ENCODE data around the gene LAMA1. TPM values are rescaled to one million over a fixed set of nuclear protein-coding genes. Genes with fewer than 3 reads are reported as not detected.

The LAMA1 gene
- total and polyA plus RNA-seq, 2 of the 4 experiments (the other 2 are of a cell fraction), result 10.9 to 15.5 TPM

DNA sequence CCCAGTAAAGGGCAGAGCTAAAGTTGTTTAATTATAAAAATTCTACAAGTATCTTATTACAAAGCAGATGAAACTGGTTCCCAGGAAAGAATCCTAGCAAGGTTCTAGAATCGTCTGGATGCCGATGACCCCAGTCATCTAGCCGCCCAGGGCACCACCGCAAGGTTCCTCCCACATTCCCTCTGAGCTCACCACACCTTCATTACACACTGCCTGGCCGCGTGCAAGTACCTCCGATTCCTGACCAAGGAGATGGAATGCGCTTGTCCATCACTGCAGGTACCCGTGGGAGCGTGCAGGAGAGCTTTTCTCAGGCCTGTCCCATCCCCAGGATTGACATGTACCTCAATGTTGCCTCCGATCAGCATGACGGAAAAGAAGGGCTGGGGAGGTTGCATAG is 158.5 kb downstream of the LAMA1 start:
- H2AK5ac ChIP-seq (ENCODE audit: low read depth, low read length), result no peak overlapping the region
- peak overlapping the region; percentile 24 for H2AK9ac ChIP-seq (replicated peaks; ENCODE audit: low read depth, low read length, poor library complexity)
- H3K14ac ChIP-seq (replicated peaks; ENCODE audit: low read depth, low read length), result no peak overlapping the region
- H3K9ac ChIP-seq (ENCODE audit: low read depth, low read length), result no peak overlapping the region
- no peak overlapping the region for H4K91ac ChIP-seq (ENCODE audit: insufficient read depth, low read depth, low read length)
- no peak overlapping the region for H2BK20ac ChIP-seq (ENCODE audit: low read depth, low read length)
- no peak overlapping the region for H3K56ac ChIP-seq (ENCODE audit: extremely low read depth, insufficient read depth, low read length)
- DNase-seq (no peak), ATAC-seq (ENCODE audit: low read depth) (no peak)
- no peak overlapping the region for H2AFZ ChIP-seq (replicated peaks; ENCODE audit: low read length, poor library complexity)
- no peaks in the 10 kb centered on the region for H3K9me3 ChIP-seq (ENCODE audit: control insufficient read depth, insufficient read depth, low read length)
- H3K23ac ChIP-seq (ENCODE audit: low read depth, low read length), result no peak overlapping the region
- dilution Hi-C loops (cut with HindIII; ENCODE audit: low sequenced_read_pairs, unreplicated experiment), result no loop called here
- ChIA-PET POLR2A (ENCODE audit: unreplicated experiment) (no interaction called here), CTCF (no interaction called here)
- in situ Hi-C loops (cut with MboI; ENCODE audit: low sequenced_read_pairs), result no loop called here
- BruUV-seq (replicated peaks), result no TSS peak
- H3K4me1 ChIP-seq (ENCODE audit: control insufficient read depth, insufficient read depth, low read length), result no peaks in the 10 kb centered on the region
- H3K27me3 ChIP-seq (ENCODE audit: control insufficient read depth, insufficient read depth, low read length), result no peaks in the 10 kb centered on the region
- H4K5ac ChIP-seq (ENCODE audit: low read depth, low read length), result no peak overlapping the region
- no peaks in the 10 kb centered on the region for H3K9me1 ChIP-seq (ENCODE audit: insufficient read depth, low read length)
- no peak overlapping the region for H2BK5ac ChIP-seq (ENCODE audit: low read depth, low read length, poor library complexity, severe bottlenecking)
- H3K18ac ChIP-seq (ENCODE audit: low read depth, low read length), result no peak overlapping the region
- no peaks in the 10 kb centered on the region for H3K79me1 ChIP-seq (ENCODE audit: low read depth in 1 of 2, low read length in 2 of 2)
- no CpG with 5 or more reads among the region's 12 CpGs for WGBS, 2 experiments (ENCODE audit: extremely low coverage in 2 of 2, insufficient read length in 1 of 2)
- no peak overlapping the region for H3K4me3 ChIP-seq (ENCODE audit: insufficient read depth, low read depth, low read length)
- no peak overlapping the region for H2BK15ac ChIP-seq (ENCODE audit: low read depth, low read length)
- H3K4me2 ChIP-seq (ENCODE audit: low read depth, low read length), result no peak overlapping the region
- no peak overlapping the region for H3K4ac ChIP-seq (ENCODE audit: low read depth, low read length)
- H3K36me3 ChIP-seq (ENCODE audit: control insufficient read depth, insufficient read depth, low read length), result peaks cover 15% of the 10 kb centered on the region
- no peak for TF ChIP-seq SMC3 (IDR thresholded peaks at IDR 0.05; ENCODE audit: low read depth, low read length)
- no peak for TF ChIP-seq RAD21 (IDR thresholded peaks at IDR 0.05; ENCODE audit: low read length)
- no peak for TF ChIP-seq RCOR1 (IDR thresholded peaks at IDR 0.05; ENCODE audit: insufficient replicate concordance, low read length)
- TF ChIP-seq NFE2L2 (IDR thresholded peaks at IDR 0.05; ENCODE audit: low read depth, low read length), result no peak
- no peak for TF ChIP-seq POLR2A (IDR thresholded peaks at IDR 0.05; ENCODE audit: low read depth, low read length)
- no peak for TF ChIP-seq CTCF (conservative IDR thresholded peaks at IDR 0.05; ENCODE audit: low read depth, low read length)
- no peak for TF ChIP-seq MXI1 (IDR thresholded peaks at IDR 0.05; ENCODE audit: borderline replicate concordance, low read depth, low read length)
- TF ChIP-seq MAFK (IDR thresholded peaks at IDR 0.05; ENCODE audit: low read depth, low read length), result no peak
- TF ChIP-seq FOS (IDR thresholded peaks at IDR 0.05; ENCODE audit: low read depth, low read length), result no peak
- TF ChIP-seq CHD1 (IDR thresholded peaks at IDR 0.05; ENCODE audit: low read depth, low read length), result no peak
- no peak for TF ChIP-seq RFX5 (IDR thresholded peaks at IDR 0.05; ENCODE audit: low read depth, low read length)
- TF ChIP-seq, protein P1, sequence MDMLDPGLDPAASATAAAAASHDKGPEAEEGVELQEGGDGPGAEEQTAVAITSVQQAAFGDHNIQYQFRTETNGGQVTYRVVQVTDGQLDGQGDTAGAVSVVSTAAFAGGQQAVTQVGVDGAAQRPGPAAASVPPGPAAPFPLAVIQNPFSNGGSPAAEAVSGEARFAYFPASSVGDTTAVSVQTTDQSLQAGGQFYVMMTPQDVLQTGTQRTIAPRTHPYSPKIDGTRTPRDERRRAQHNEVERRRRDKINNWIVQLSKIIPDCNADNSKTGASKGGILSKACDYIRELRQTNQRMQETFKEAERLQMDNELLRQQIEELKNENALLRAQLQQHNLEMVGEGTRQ (IDR thresholded peaks at IDR 0.05; ENCODE audit: low read depth, low read length), result no peak
- no peak for TF ChIP-seq CEBPB (IDR thresholded peaks at IDR 0.05; ENCODE audit: low read depth, low read length)
- TF ChIP-seq, protein P2, sequence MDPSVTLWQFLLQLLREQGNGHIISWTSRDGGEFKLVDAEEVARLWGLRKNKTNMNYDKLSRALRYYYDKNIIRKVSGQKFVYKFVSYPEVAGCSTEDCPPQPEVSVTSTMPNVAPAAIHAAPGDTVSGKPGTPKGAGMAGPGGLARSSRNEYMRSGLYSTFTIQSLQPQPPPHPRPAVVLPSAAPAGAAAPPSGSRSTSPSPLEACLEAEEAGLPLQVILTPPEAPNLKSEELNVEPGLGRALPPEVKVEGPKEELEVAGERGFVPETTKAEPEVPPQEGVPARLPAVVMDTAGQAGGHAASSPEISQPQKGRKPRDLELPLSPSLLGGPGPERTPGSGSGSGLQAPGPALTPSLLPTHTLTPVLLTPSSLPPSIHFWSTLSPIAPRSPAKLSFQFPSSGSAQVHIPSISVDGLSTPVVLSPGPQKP (IDR thresholded peaks at IDR 0.05; ENCODE audit: borderline replicate concordance, low read depth, low read length), result no peak
- no peak overlapping the region for H2BK120ac ChIP-seq (ENCODE audit: low read depth, low read length)
- H3K27ac ChIP-seq (ENCODE audit: insufficient read depth, low read length), result no peak overlapping the region
- no peak overlapping the region for H4K8ac ChIP-seq (ENCODE audit: low read depth in 2 of 2, low read length in 2 of 2)
- intact Hi-C loops (cut with micrococcal nuclease), result no loop called here
- H4K20me1 ChIP-seq (ENCODE audit: insufficient read depth, low read length), result no peaks in the 10 kb centered on the region
